ENCODE results near the gene FOLR2. TPM values are rescaled to one million over a fixed set of nuclear protein-coding genes. Genes with fewer than 3 reads are reported as not detected.

FOLR2 gene
- polyA plus RNA-seq, 1 donor (not counting 4 experiments of a cell fraction or from before 2014, with no cell fraction given): not detected

- H3K4me2 ChIP-seq (ENCODE audit: control insufficient read depth, extremely low read depth, insufficient read depth, low read depth, low read length): no peak overlapping the region
- no peaks in the 10 kb centered on the region for H3K79me2 ChIP-seq (ENCODE audit: control insufficient read depth, insufficient read depth, low read length)
- H4K20me1 ChIP-seq (ENCODE audit: control insufficient read depth, extremely low read depth, insufficient read depth, low read length): no peaks in the 10 kb centered on the region
- no peak overlapping the region for H3K4me3 ChIP-seq (ENCODE audit: control insufficient read depth in 2 of 3, extremely low read depth in 1 of 3, insufficient read depth in 2 of 3, low read depth in 1 of 3, low read length in 3 of 3)
- TF ChIP-seq, protein P1, sequence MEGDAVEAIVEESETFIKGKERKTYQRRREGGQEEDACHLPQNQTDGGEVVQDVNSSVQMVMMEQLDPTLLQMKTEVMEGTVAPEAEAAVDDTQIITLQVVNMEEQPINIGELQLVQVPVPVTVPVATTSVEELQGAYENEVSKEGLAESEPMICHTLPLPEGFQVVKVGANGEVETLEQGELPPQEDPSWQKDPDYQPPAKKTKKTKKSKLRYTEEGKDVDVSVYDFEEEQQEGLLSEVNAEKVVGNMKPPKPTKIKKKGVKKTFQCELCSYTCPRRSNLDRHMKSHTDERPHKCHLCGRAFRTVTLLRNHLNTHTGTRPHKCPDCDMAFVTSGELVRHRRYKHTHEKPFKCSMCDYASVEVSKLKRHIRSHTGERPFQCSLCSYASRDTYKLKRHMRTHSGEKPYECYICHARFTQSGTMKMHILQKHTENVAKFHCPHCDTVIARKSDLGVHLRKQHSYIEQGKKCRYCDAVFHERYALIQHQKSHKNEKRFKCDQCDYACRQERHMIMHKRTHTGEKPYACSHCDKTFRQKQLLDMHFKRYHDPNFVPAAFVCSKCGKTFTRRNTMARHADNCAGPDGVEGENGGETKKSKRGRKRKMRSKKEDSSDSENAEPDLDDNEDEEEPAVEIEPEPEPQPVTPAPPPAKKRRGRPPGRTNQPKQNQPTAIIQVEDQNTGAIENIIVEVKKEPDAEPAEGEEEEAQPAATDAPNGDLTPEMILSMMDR (optimal IDR thresholded peaks at IDR 0.05 in 1 of 3, IDR thresholded peaks at IDR 0.05 in 1 of 3, conservative IDR thresholded peaks at IDR 0.05 in 1 of 3; ENCODE audit: extremely low read depth in 1 of 3, insufficient read depth in 2 of 3, low read length in 3 of 3): no peak
- TF ChIP-seq EZH2 (IDR thresholded peaks at IDR 0.05; ENCODE audit: low read length): no peak
- H2AFZ ChIP-seq (ENCODE audit: control insufficient read depth, low read length): no peak overlapping the region
- H3K9me3 ChIP-seq (ENCODE audit: control insufficient read depth, low read depth, low read length): no peaks in the 10 kb centered on the region
- H3K27me3 ChIP-seq (ENCODE audit: control insufficient read depth, extremely low read depth, insufficient read depth, low read length): peaks cover 11% of the 10 kb centered on the region
- H3K9ac ChIP-seq (ENCODE audit: control insufficient read depth, extremely low read depth, insufficient read depth, low read length): no peak overlapping the region
- no peak for DNase-seq (ENCODE audit: low read depth, low spot score)
- H3K9me1 ChIP-seq (ENCODE audit: control insufficient read depth, extremely low read depth, insufficient read depth, low read length): no peaks in the 10 kb centered on the region
- no peaks in the 10 kb centered on the region for H3K36me3 ChIP-seq (ENCODE audit: control insufficient read depth in 2 of 2, extremely low read depth in 1 of 2, insufficient read depth in 2 of 2, low read length in 2 of 2)
- no peak for FAIRE-seq
- H3K4me1 ChIP-seq (ENCODE audit: control insufficient read depth, extremely low read depth, insufficient read depth, low read length): peaks cover 7% of the 10 kb centered on the region
- no peak overlapping the region for H3K27ac ChIP-seq (ENCODE audit: control insufficient read depth, insufficient read depth, low read length)
- dilution Hi-C loops (cut with MboI; ENCODE audit: extremely low pct_ligation_motif_present, low sequenced_read_pairs): no loop called here
These were observed 1.7 kb downstream of the FOLR2 start for GRCh38 chr11:72218251-72218745.

DNA sequence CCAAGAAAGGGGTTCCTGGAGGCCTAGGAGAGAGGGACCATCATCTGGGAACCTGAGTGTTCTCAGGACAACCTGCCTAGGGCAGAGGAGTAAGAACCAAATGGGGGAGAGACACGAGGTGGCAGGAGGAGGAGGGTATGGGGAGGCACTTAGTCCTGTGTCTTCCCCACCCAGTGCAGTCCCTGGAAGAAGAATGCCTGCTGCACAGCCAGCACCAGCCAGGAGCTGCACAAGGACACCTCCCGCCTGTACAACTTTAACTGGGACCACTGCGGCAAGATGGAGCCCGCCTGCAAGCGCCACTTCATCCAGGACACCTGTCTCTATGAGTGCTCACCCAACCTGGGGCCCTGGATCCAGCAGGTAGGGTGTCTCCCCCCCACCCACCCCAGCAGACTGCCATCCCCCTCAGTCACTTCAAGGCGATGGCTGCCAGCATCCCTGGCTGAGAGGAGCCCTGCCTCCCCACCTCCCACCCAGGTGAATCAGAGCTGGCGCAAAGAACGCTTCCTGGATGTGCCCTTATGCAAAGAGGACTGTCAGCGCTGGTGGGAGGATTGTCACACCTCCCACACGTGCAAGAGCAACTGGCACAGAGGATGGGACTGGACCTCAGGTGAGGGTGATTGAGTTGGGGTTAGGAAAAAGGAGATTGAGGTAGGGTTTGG lies 4.2 kb downstream of the FOLR2 start:
- DNase-seq (ENCODE audit: low read depth, low spot score): no peak
- Histone ChIP-seq H3K9me1 (ENCODE audit: control insufficient read depth, extremely low read depth, insufficient read depth, low read length) (no peaks in the 10 kb centered on the region), H3K4me2 (ENCODE audit: control insufficient read depth, extremely low read depth, insufficient read depth, low read depth, low read length) (no peak overlapping the region), H3K4me3 (ENCODE audit: control insufficient read depth in 2 of 3, extremely low read depth in 1 of 3, insufficient read depth in 2 of 3, low read depth in 1 of 3, low read length in 3 of 3) (no peak overlapping the region), H3K36me3 (ENCODE audit: control insufficient read depth in 2 of 2, extremely low read depth in 1 of 2, insufficient read depth in 2 of 2, low read length in 2 of 2) (no peaks in the 10 kb centered on the region), H3K9ac (ENCODE audit: control insufficient read depth, extremely low read depth, insufficient read depth, low read length) (no peak overlapping the region), H3K27me3 (ENCODE audit: control insufficient read depth, extremely low read depth, insufficient read depth, low read length) (peaks cover 11% of the 10 kb centered on the region), H3K27ac (ENCODE audit: control insufficient read depth, insufficient read depth, low read length) (no peak overlapping the region), H4K20me1 (ENCODE audit: control insufficient read depth, extremely low read depth, insufficient read depth, low read length) (no peaks in the 10 kb centered on the region), H2AFZ (ENCODE audit: control insufficient read depth, low read length) (no peak overlapping the region), H3K9me3 (ENCODE audit: control insufficient read depth, low read depth, low read length) (no peaks in the 10 kb centered on the region), H3K4me1 (ENCODE audit: control insufficient read depth, extremely low read depth, insufficient read depth, low read length) (peaks cover 7% of the 10 kb centered on the region), H3K79me2 (ENCODE audit: control insufficient read depth, insufficient read depth, low read length) (peaks cover 14% of the 10 kb centered on the region)
- dilution Hi-C loops (cut with MboI; ENCODE audit: extremely low pct_ligation_motif_present, low sequenced_read_pairs): no loop called here
- no peak for FAIRE-seq
- no peak for TF ChIP-seq EZH2 (IDR thresholded peaks at IDR 0.05; ENCODE audit: low read length)
- TF ChIP-seq, protein P1 (optimal IDR thresholded peaks at IDR 0.05 in 1 of 3, IDR thresholded peaks at IDR 0.05 in 1 of 3, conservative IDR thresholded peaks at IDR 0.05 in 1 of 3; ENCODE audit: extremely low read depth in 1 of 3, insufficient read depth in 2 of 3, low read length in 3 of 3): no peak

Data from keratinocyte (primary cell).